GM21526 (cell line): Measurements from ENCODE around the gene ANKRD9.

Source experiments
- ATAC-seq: cut with Tn5 transposase; IDR thresholded peaks from one replicate; pipeline ENCODE4 v1.9.1; 2021; ENCODE audit warnings: moderate library complexity; ENCODE audit not compliant: unreplicated experiment, low FRiP score

ANKRD9 gene

GRCh38 chr14:102513899-102514772 lies 4.6 kb upstream of the ANKRD9 start:
- no peak for ATAC-seq

GRCh38 chr14:102512793-102513300 lies 3.3 kb upstream of the ANKRD9 start:
- no peak for ATAC-seq

GRCh38 chr14:102511538-102511937 lies 2.0 kb upstream of the ANKRD9 start:
- ATAC-seq: no peak

GRCh38 chr14:102510616-102511520 lies 1.3 kb upstream of the ANKRD9 start:
- ATAC-seq: no peak

- ATAC-seq: no peak
Measured at GRCh38 chr14:102508774-102509745, 516 bp downstream of the ANKRD9 start.

GRCh38 chr14:102508410-102508773 lies 1.2 kb downstream of the ANKRD9 start:
- no peak for ATAC-seq

- no peak for ATAC-seq
Measured at GRCh38 chr14:102507857-102508312, 1.7 kb downstream of the ANKRD9 start.

GRCh38 chr14:102507081-102507856 lies 2.3 kb downstream of the ANKRD9 start:
- no peak for ATAC-seq

- no peak for ATAC-seq
Measured at GRCh38 chr14:102506626-102506925, 3.0 kb downstream of the ANKRD9 start.

GRCh38 chr14:102505775-102506625 lies 3.6 kb downstream of the ANKRD9 start:
- no peak for ATAC-seq

- no peak for ATAC-seq
Measured at GRCh38 chr14:102505000-102505619, 4.5 kb downstream of the ANKRD9 start.

- no peak for ATAC-seq
Measured at GRCh38 chr14:102504328-102504999, 5.1 kb downstream of the ANKRD9 start.

- no peak for ATAC-seq
Measured at GRCh38 chr14:102503641-102504327, 5.8 kb downstream of the ANKRD9 start.

- no peak for ATAC-seq
Measured at GRCh38 chr14:102502571-102502970, 7.0 kb downstream of the ANKRD9 start.

- no peak for ATAC-seq
Measured at GRCh38 chr14:102501751-102502315, 7.7 kb downstream of the ANKRD9 start.

- ATAC-seq: no peak
Measured at GRCh38 chr14:102500713-102501112, 8.9 kb downstream of the ANKRD9 start.
